Endothelial cell of umbilical vein (primary cell): Measurements from ENCODE around the gene ZNHIT3. TPM values are rescaled to one million over a fixed set of nuclear protein-coding genes. Genes with fewer than 3 reads are reported as not detected.

ENCODE experiments used
- BruUV-seq: library from RNA; stranded (reverse); fragments of 400-500 nt; replicated peaks from 2 replicates; lab custom pipeline; 2021; lab: Mats Ljungman, UMichigan
- CTCF ChIA-PET: fragments of 300-600, 350-600 bp; sonication (Branson Sonifier 250); formaldehyde crosslinking; loops from one replicate; lab custom pipeline; 2021; ENCODE audit warnings: antibody characterized with exemption, inconsistent platforms; lab: Charles Lee
- POLR2A ChIA-PET: fragments of 300-600, 350-600 bp; sonication (Branson Sonifier 250); formaldehyde crosslinking; loops from one replicate; lab custom pipeline; 2021; ENCODE audit warnings: antibody characterized with exemption, inconsistent platforms; lab: Charles Lee
- DNase-seq: peaks from one replicate; pipeline ENCODE4 v3.0.0-alpha.2; 2011; ENCODE audit warnings: low read depth, low spot score
- FAIRE-seq: peaks from 2 replicates; lab custom pipeline; 2011; peaks lifted over from hg19 to GRCh38; lab: Jason Lieb, UNC
- H2AFZ ChIP-seq: 2 replicates; pipeline ENCODE4 v1.6.0; 2012; ENCODE audit warnings: low read depth, low read length, control low read depth, inconsistent platforms
- H3K27ac ChIP-seq: 2 replicates; pipeline ENCODE4 v1.5.1; 2011; ENCODE audit warnings: low read depth, mild to moderate bottlenecking, control low read depth, low read length, moderate library complexity; ENCODE audit not compliant: insufficient read depth
- H3K27me3 ChIP-seq, 2 experiments: 2 replicates each; pipeline versions ENCODE4 v1.6.0 to v1.6.1; 2011; ENCODE audit warnings: low read length in 2 of 2, mixed read lengths in 1 of 2; ENCODE audit not compliant: control insufficient read depth in 2 of 2, insufficient read depth in 2 of 2
- H3K36me3 ChIP-seq, 2 experiments: 2 replicates in 1 of 2; 3 replicates in 1 of 2; pipeline ENCODE4 v1.5.1; 2011; ENCODE audit warnings: low read length in 2 of 2, mild to moderate bottlenecking in 1 of 2, moderate library complexity in 1 of 2; ENCODE audit not compliant: control insufficient read depth in 2 of 2, insufficient read depth in 2 of 2; ENCODE audit errors: extremely low read depth in 1 of 2
- H3K4me1 ChIP-seq: 3 replicates; pipeline ENCODE4 v1.5.1; 2011; ENCODE audit warnings: mild to moderate bottlenecking, low read length; ENCODE audit not compliant: control insufficient read depth, insufficient read depth; ENCODE audit errors: extremely low read depth
- H3K4me2 ChIP-seq: 2 replicates; pipeline ENCODE4 v1.6.1; 2011; ENCODE audit warnings: low read length, control low read depth, mixed read lengths; ENCODE audit not compliant: insufficient read depth
- H3K4me3 ChIP-seq, 3 experiments: fragments of 200-600 bp in 1 of 3; sonication (generic), shearing (Covaris generic) in 1 of 3; replicated peaks in 1 of 3; 2 replicates each; pipeline ENCODE4 v1.5.1; 2011 to 2016; ENCODE audit warnings: control low read depth in 3 of 3, low read length in 3 of 3, mild to moderate bottlenecking in 2 of 3, inconsistent platforms in 1 of 3, low read depth in 1 of 3, moderate library complexity in 1 of 3; ENCODE audit not compliant: insufficient read depth in 1 of 3
- H3K79me2 ChIP-seq: 2 replicates; pipeline ENCODE4 v1.6.0; 2012; ENCODE audit warnings: low read length, inconsistent platforms; ENCODE audit not compliant: control insufficient read depth, insufficient read depth
- H3K9ac ChIP-seq: replicated peaks from 2 replicates; pipeline ENCODE3; 2011; ENCODE audit warnings: low read length, control low read depth; ENCODE audit not compliant: insufficient read depth; ENCODE audit errors: extremely low read depth
- H3K9me1 ChIP-seq: replicated peaks from 3 replicates; pipeline ENCODE4 v1.6.0; 2011; ENCODE audit warnings: mild to moderate bottlenecking, low read length; ENCODE audit not compliant: control insufficient read depth, insufficient read depth; ENCODE audit errors: extremely low read depth
- H3K9me3 ChIP-seq: replicated peaks from 2 replicates; pipeline ENCODE4 v1.5.1; 2012; ENCODE audit warnings: low read length, inconsistent platforms; ENCODE audit not compliant: control insufficient read depth, insufficient read depth
- H4K20me1 ChIP-seq: replicated peaks from 2 replicates; pipeline ENCODE3; 2011; ENCODE audit warnings: mild to moderate bottlenecking, low read length; ENCODE audit not compliant: control insufficient read depth, insufficient read depth; ENCODE audit errors: extremely low read depth
- EZH2 ChIP-seq: IDR thresholded peaks from 2 replicates; pipeline ENCODE4 v1.6.1; 2012; ENCODE audit warnings: borderline replicate concordance, low read depth, mild to moderate bottlenecking, moderate library complexity, low read length, inconsistent platforms; ENCODE audit not compliant: severe bottlenecking
- FOS ChIP-seq: IDR thresholded peaks from 2 replicates; pipeline ENCODE4 v1.6.1; 2011; ENCODE audit warnings: mild to moderate bottlenecking, low read length, moderate library complexity, borderline replicate concordance; ENCODE audit not compliant: insufficient read depth
- GATA2 ChIP-seq: IDR thresholded peaks from 2 replicates; pipeline ENCODE4 v1.7.0; 2011; ENCODE audit warnings: low read depth, mild to moderate bottlenecking, moderate library complexity, mixed read lengths, low read length; ENCODE audit not compliant: insufficient read length, insufficient read depth
- JUN ChIP-seq: IDR thresholded peaks from 2 replicates; pipeline ENCODE4 v1.6.1; 2011; ENCODE audit warnings: borderline replicate concordance, low read depth; ENCODE audit not compliant: insufficient read length, insufficient read depth
- MYC ChIP-seq: IDR thresholded peaks from one replicate; pipeline ENCODE4 v1.6.1; 2011; ENCODE audit warnings: mild to moderate bottlenecking, low read depth, low read length
- POLR2A ChIP-seq: IDR thresholded peaks from 2 replicates; pipeline ENCODE4 v1.6.1; 2012; ENCODE audit warnings: low read depth, mild to moderate bottlenecking, control low read depth, low read length
- POLR2AphosphoS5 ChIP-seq: IDR thresholded peaks from 2 replicates; pipeline ENCODE4 v1.6.1; 2012; ENCODE audit warnings: low read depth, mild to moderate bottlenecking, control low read depth, low read length, moderate library complexity; ENCODE audit not compliant: insufficient read depth
- dilution Hi-C: fragments of 300-500 bp; cut with MboI; formaldehyde crosslinking; loops from one replicate; pipeline ENCODE4 v1.15.0; 2019; ENCODE audit warnings: low sequenced_read_pairs; ENCODE audit not compliant: extremely low pct_ligation_motif_present
- intact Hi-C: fragments of 100-400 bp; cut with micrococcal nuclease; formaldehyde crosslinking; loops from one replicate; pipeline ENCODE4 v1.10.0; 2022
- polyA plus RNA-seq, 4 experiments: library from polyadenylated mRNA; depleted of rRNA in 3 of 4; stranded (reverse) in 3 of 4; unstranded in 1 of 4; fragments of >200 nt; gene quantifications; 2 replicates each; pipeline versions ENCODE4 v1.2.1 to v1.2.3, GENCODE V29; 2011 to 2012; ENCODE audit warnings: missing spikeins in 1 of 4
- total RNA-seq: library from RNA; stranded (reverse); gene quantifications from 2 replicates; pipeline ENCODE4 v1.2.3, GENCODE V29; 2021
- TF ChIP-seq, protein P1 (sequence below), 2 donors: IDR thresholded peaks; 1 replicate in 1 of 2; 2 replicates in 1 of 2; pipeline ENCODE4 v1.5.1; 2011; ENCODE audit warnings: low read length in 2 of 2, mild to moderate bottlenecking in 2 of 2, moderate library complexity in 2 of 2, control low read depth in 1 of 2, inconsistent platforms in 1 of 2, low read depth in 1 of 2; ENCODE audit not compliant: insufficient read depth in 1 of 2; ENCODE audit errors: extremely low read depth in 1 of 2
- TF ChIP-seq, protein P2 (sequence below): IDR thresholded peaks from 2 replicates; pipeline ENCODE4 v1.6.1; 2011; ENCODE audit not compliant: insufficient read depth, insufficient read length

ZNHIT3 gene
- total and polyA plus RNA-seq, 2 donors (not counting 3 experiments of a cell fraction or from before 2014, with no cell fraction given): 34.0 to 66.9 TPM

DNA sequence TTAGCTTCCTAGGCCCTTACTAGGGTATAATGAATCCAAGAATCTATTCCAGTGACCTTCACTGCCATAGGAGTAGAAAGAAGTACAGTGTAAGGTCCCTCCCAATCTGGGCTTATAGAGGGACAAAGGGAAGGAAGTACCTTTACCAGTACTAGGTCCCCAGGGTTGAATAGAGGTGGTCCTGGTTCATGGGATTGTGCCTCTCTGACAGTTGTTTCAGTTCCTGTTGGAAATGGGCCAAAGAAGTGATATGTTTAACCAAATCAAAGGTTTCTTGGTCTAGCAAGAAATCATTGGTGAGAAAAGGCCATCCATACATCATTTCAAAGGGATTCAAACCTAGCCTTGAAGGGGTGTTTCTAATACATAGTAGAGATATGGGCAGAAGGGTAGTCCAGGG, 16.0 kb upstream of the ZNHIT3 start:
- Histone ChIP-seq H3K79me2 (no peaks in the 10 kb centered on the region), H2AFZ (no peak overlapping the region), H3K4me2 (no peak overlapping the region), H3K27ac (no peak overlapping the region), H3K27me3 (peaks cover 0 to 6% of the 10 kb centered on the region in 2 experiments), H3K4me3 (no peak overlapping the region), H3K9me1 (no peaks in the 10 kb centered on the region), H3K9me3 (no peaks in the 10 kb centered on the region), H3K9ac (no peak overlapping the region), H3K36me3 (no peaks in the 10 kb centered on the region), H4K20me1 (no peaks in the 10 kb centered on the region), H3K4me1 (no peaks in the 10 kb centered on the region)
- ChIA-PET POLR2A (no interaction called here), CTCF (no interaction called here)
- FAIRE-seq (no peak), DNase-seq (no peak)
- dilution Hi-C loops (no loop called here), intact Hi-C loops (no loop called here)
- TF ChIP-seq MYC (no peak), EZH2 (no peak), POLR2A (no peak), GATA2 (no peak), FOS (no peak), JUN (no peak), POLR2AphosphoS5 (no peak)
- TF ChIP-seq, protein P1, sequence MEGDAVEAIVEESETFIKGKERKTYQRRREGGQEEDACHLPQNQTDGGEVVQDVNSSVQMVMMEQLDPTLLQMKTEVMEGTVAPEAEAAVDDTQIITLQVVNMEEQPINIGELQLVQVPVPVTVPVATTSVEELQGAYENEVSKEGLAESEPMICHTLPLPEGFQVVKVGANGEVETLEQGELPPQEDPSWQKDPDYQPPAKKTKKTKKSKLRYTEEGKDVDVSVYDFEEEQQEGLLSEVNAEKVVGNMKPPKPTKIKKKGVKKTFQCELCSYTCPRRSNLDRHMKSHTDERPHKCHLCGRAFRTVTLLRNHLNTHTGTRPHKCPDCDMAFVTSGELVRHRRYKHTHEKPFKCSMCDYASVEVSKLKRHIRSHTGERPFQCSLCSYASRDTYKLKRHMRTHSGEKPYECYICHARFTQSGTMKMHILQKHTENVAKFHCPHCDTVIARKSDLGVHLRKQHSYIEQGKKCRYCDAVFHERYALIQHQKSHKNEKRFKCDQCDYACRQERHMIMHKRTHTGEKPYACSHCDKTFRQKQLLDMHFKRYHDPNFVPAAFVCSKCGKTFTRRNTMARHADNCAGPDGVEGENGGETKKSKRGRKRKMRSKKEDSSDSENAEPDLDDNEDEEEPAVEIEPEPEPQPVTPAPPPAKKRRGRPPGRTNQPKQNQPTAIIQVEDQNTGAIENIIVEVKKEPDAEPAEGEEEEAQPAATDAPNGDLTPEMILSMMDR (IDR thresholded peaks at IDR 0.05; ENCODE audit: extremely low read depth in 1 of 2, insufficient read depth in 1 of 2, low read depth in 1 of 2, low read length in 2 of 2): no peak
- TF ChIP-seq, protein P2, sequence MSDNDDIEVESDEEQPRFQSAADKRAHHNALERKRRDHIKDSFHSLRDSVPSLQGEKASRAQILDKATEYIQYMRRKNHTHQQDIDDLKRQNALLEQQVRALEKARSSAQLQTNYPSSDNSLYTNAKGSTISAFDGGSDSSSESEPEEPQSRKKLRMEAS: no peak
- BruUV-seq: no TSS peak
